ENCODE measurements around the gene CBS.
"Not testable (repeated sequence)": the region's sequence is repeated elsewhere in the genome, so short reads cannot be mapped to it uniquely, and the experiment has no call there.

Gene CBS

GRCh38 chr21:43082587-43083300, 7.1 kb upstream of the CBS start:
- H3K4me3 ChIP-seq (replicated peaks; ENCODE audit: low read depth, low read length); H3K27me3 ChIP-seq (replicated peaks; ENCODE audit: control insufficient read depth, insufficient read depth, low read length); H3K36me3 ChIP-seq (ENCODE audit: control insufficient read depth, insufficient read depth, low read length); DNase-seq (ENCODE audit: extremely low read depth, insufficient read length): not testable (repeated sequence)

GRCh38 chr21:43076643-43077042, 1.0 kb upstream of the CBS start:
- not testable (repeated sequence) for DNase-seq (ENCODE audit: extremely low read depth, insufficient read length); H3K4me3 ChIP-seq (replicated peaks; ENCODE audit: low read depth, low read length); H3K27me3 ChIP-seq (replicated peaks; ENCODE audit: control insufficient read depth, insufficient read depth, low read length); H3K36me3 ChIP-seq (ENCODE audit: control insufficient read depth, insufficient read depth, low read length)

GRCh38 chr21:43076023-43076637, 495 bp upstream of the CBS start:
- H3K27me3 ChIP-seq (replicated peaks; ENCODE audit: control insufficient read depth, insufficient read depth, low read length); DNase-seq (ENCODE audit: extremely low read depth, insufficient read length); H3K36me3 ChIP-seq (ENCODE audit: control insufficient read depth, insufficient read depth, low read length); H3K4me3 ChIP-seq (replicated peaks; ENCODE audit: low read depth, low read length): not testable (repeated sequence)

- not testable (repeated sequence) for H3K27me3 ChIP-seq (replicated peaks; ENCODE audit: control insufficient read depth, insufficient read depth, low read length); H3K4me3 ChIP-seq (replicated peaks; ENCODE audit: low read depth, low read length); H3K36me3 ChIP-seq (ENCODE audit: control insufficient read depth, insufficient read depth, low read length); DNase-seq (ENCODE audit: extremely low read depth, insufficient read length)
These were observed 1.1 kb downstream of the CBS start for GRCh38 chr21:43074401-43075169.

GRCh38 chr21:43072742-43073141, 2.9 kb downstream of the CBS start:
- H3K4me3 ChIP-seq (replicated peaks; ENCODE audit: low read depth, low read length); DNase-seq (ENCODE audit: extremely low read depth, insufficient read length); H3K27me3 ChIP-seq (replicated peaks; ENCODE audit: control insufficient read depth, insufficient read depth, low read length); H3K36me3 ChIP-seq (ENCODE audit: control insufficient read depth, insufficient read depth, low read length): not testable (repeated sequence)

- not testable (repeated sequence) for H3K4me3 ChIP-seq (replicated peaks; ENCODE audit: low read depth, low read length)
These were observed 6.0 kb downstream of the CBS start for GRCh38 chr21:43069682-43070081.

GRCh38 chr21:43068065-43068464, 7.6 kb downstream of the CBS start:
- H3K4me3 ChIP-seq (replicated peaks; ENCODE audit: low read depth, low read length); DNase-seq (ENCODE audit: extremely low read depth, insufficient read length); H3K27me3 ChIP-seq (replicated peaks; ENCODE audit: control insufficient read depth, insufficient read depth, low read length); H3K36me3 ChIP-seq (ENCODE audit: control insufficient read depth, insufficient read depth, low read length): not testable (repeated sequence)

More at GRCh38 chr21:43069682-43070081, 6.0 kb downstream of the CBS start:
- H3K27me3 ChIP-seq (replicated peaks; ENCODE audit: control insufficient read depth, insufficient read depth, low read length); H3K36me3 ChIP-seq (ENCODE audit: control insufficient read depth, insufficient read depth, low read length); DNase-seq (ENCODE audit: extremely low read depth, insufficient read length): not testable (repeated sequence)

GRCh38 chr21:43066690-43067089, 8.9 kb downstream of the CBS start:
- H3K4me3 ChIP-seq (replicated peaks; ENCODE audit: low read depth, low read length); H3K27me3 ChIP-seq (replicated peaks; ENCODE audit: control insufficient read depth, insufficient read depth, low read length); DNase-seq (ENCODE audit: extremely low read depth, insufficient read length); H3K36me3 ChIP-seq (ENCODE audit: control insufficient read depth, insufficient read depth, low read length): not testable (repeated sequence)

- not testable (repeated sequence) for DNase-seq (ENCODE audit: extremely low read depth, insufficient read length)
These were observed 9.6 kb downstream of the CBS start for GRCh38 chr21:43065991-43066390.

GRCh38 chr21:43064265-43064917, 11.2 kb downstream of the CBS start:
- not testable (repeated sequence) for H3K27me3 ChIP-seq (replicated peaks; ENCODE audit: control insufficient read depth, insufficient read depth, low read length); H3K36me3 ChIP-seq (ENCODE audit: control insufficient read depth, insufficient read depth, low read length); H3K4me3 ChIP-seq (replicated peaks; ENCODE audit: low read depth, low read length); DNase-seq (ENCODE audit: extremely low read depth, insufficient read length)

More at GRCh38 chr21:43065991-43066390, 9.6 kb downstream of the CBS start:
- H3K36me3 ChIP-seq (ENCODE audit: control insufficient read depth, insufficient read depth, low read length); H3K4me3 ChIP-seq (replicated peaks; ENCODE audit: low read depth, low read length); H3K27me3 ChIP-seq (replicated peaks; ENCODE audit: control insufficient read depth, insufficient read depth, low read length): not testable (repeated sequence)

- DNase-seq (ENCODE audit: extremely low read depth, insufficient read length); H3K36me3 ChIP-seq (ENCODE audit: control insufficient read depth, insufficient read depth, low read length); H3K27me3 ChIP-seq (replicated peaks; ENCODE audit: control insufficient read depth, insufficient read depth, low read length); H3K4me3 ChIP-seq (replicated peaks; ENCODE audit: low read depth, low read length): not testable (repeated sequence)
These were observed 12.5 kb downstream of the CBS start for GRCh38 chr21:43062955-43063664.

GRCh38 chr21:43053112-43053511, 22.5 kb downstream of the CBS start:
- not testable (repeated sequence) for DNase-seq (ENCODE audit: extremely low read depth, insufficient read length); H3K36me3 ChIP-seq (ENCODE audit: control insufficient read depth, insufficient read depth, low read length); H3K27me3 ChIP-seq (replicated peaks; ENCODE audit: control insufficient read depth, insufficient read depth, low read length); H3K4me3 ChIP-seq (replicated peaks; ENCODE audit: low read depth, low read length)

Data from GM06990 (cell line).